C4-2B (cell line): ENCODE data around the gene TBX6.

ENCODE experiments used
- ZFX ChIP-seq: fragments of 450-650 bp; IDR thresholded peaks from 2 replicates; pipeline ENCODE4 v1.6.1; 2017
- TF ChIP-seq, protein P1 (sequence below): fragments of 450-650 bp; conservative IDR thresholded peaks from 2 replicates; pipeline ENCODE4 v1.5.1; 2017; ENCODE audit warnings: mild to moderate bottlenecking

DNA sequence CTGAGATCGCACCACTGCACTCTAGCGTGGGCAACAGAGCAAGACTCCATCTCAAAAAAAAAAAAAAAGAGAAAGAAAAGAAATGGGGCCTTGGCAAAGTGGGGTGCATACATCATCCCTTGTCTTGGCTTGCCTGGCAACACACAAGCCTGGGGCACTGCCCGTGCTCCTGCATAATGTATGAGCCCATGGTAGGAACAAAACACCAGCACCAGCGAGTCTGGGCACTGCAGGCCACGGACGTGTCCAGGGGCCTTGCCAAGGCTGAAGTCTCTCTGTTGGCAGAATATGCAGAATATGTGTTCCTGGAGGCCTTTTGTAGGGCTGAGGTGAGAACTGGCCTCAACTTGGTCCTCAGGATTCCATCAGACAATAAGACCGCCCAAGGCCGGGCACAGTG is 41.9 kb downstream of the TBX6 start:
- TF ChIP-seq, protein P1, sequence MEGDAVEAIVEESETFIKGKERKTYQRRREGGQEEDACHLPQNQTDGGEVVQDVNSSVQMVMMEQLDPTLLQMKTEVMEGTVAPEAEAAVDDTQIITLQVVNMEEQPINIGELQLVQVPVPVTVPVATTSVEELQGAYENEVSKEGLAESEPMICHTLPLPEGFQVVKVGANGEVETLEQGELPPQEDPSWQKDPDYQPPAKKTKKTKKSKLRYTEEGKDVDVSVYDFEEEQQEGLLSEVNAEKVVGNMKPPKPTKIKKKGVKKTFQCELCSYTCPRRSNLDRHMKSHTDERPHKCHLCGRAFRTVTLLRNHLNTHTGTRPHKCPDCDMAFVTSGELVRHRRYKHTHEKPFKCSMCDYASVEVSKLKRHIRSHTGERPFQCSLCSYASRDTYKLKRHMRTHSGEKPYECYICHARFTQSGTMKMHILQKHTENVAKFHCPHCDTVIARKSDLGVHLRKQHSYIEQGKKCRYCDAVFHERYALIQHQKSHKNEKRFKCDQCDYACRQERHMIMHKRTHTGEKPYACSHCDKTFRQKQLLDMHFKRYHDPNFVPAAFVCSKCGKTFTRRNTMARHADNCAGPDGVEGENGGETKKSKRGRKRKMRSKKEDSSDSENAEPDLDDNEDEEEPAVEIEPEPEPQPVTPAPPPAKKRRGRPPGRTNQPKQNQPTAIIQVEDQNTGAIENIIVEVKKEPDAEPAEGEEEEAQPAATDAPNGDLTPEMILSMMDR: no peak
- no peak for TF ChIP-seq ZFX
